ENCODE measurements around the gene MOV10. TPM values are rescaled to one million over a fixed set of nuclear protein-coding genes. Genes with fewer than 3 reads are reported as not detected.

MOV10 gene
- total RNA-seq, 4 donors from 2014 or later: 22.1 to 129 (median 76.9) TPM

DNA sequence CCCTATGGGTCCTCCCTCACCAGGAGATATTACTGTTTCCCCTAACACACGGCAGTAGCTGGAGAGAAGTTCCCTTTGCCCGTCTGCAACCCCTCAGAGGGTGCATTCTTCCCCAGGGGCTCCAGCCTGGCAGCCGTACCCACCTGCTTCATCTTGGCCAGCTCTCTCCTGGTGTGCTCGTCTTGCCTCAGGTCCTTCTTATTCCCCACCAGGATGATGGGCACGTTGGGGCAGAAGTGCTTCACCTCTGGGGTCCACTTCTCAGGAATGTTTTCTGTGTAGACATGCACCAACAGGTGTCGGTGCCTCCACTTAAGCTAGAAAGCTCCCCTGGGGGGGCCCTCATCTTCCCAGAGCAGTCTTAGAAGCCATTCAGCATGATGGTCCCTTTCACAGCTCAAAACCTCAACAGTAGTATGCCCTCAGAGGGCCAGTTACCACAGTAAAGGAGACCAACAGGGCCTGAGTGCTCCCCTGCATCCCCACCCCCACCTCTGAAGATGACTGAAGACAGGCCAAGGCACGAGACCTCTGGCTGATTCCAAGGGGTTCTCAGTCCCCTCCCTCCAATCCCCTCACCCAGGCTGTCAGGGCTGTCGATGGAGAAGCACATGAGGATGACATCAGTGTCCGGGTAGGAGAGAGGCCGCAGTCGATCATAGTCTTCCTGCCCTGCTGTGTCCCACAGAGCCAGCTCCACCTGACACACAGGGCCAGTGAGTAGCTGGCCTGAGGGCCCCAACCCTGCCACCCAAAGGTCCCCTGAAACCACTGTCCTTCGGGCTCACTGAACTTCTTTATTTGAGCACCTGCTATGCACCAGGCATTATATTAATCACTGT lies 28.2 kb downstream of the MOV10 start:
- WGBS, 2 donors (ENCODE audit: low coverage in 1 of 2): 85% methylated on average over 12 of the region's 12 CpGs; no CpG with 5 or more reads in 1 of the 2 donors
- Histone ChIP-seq H3K27ac (peak overlapping the region; percentile 99 to 100 (median 99)), H3K36me3 (no peaks in the 10 kb centered on the region), H3K4me1 (peaks cover 66 to 84% (median 71%) of the 10 kb centered on the region in 4 donors), H3K4me3 (no peak overlapping the region), H3K27me3 (no peaks in the 10 kb centered on the region), H3K9me3 (no peaks in the 10 kb centered on the region)
- TF ChIP-seq POLR2A (IDR thresholded peaks at IDR 0.05) (no peak), POLR2AphosphoS5 (IDR thresholded peaks at IDR 0.05) (no peak)
- TF ChIP-seq, protein P1, sequence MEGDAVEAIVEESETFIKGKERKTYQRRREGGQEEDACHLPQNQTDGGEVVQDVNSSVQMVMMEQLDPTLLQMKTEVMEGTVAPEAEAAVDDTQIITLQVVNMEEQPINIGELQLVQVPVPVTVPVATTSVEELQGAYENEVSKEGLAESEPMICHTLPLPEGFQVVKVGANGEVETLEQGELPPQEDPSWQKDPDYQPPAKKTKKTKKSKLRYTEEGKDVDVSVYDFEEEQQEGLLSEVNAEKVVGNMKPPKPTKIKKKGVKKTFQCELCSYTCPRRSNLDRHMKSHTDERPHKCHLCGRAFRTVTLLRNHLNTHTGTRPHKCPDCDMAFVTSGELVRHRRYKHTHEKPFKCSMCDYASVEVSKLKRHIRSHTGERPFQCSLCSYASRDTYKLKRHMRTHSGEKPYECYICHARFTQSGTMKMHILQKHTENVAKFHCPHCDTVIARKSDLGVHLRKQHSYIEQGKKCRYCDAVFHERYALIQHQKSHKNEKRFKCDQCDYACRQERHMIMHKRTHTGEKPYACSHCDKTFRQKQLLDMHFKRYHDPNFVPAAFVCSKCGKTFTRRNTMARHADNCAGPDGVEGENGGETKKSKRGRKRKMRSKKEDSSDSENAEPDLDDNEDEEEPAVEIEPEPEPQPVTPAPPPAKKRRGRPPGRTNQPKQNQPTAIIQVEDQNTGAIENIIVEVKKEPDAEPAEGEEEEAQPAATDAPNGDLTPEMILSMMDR (IDR thresholded peaks at IDR 0.05): no peak
- in situ Hi-C loops (cut with MboI; ENCODE audit: low pct_ligation_motif_present in 1 of 4, low pct_unique_long_range_greater_than_20kb in 1 of 4, low sequenced_read_pairs in 3 of 4): loop anchor here (10.0 to 25.0 kb wide), 3 partner anchors 78 to 360 kb away; partner anchors contain the start of genes CTTNBP2NL (in 4 of the 4) and LRIG2 (in 1 of the 4)
- DNase-seq: no peak
- intact Hi-C loops (cut with DNase I; ENCODE audit: low total_unique reads): no loop called here

GRCh38 chr1:112703706-112704105 lies 29.2 kb downstream of the MOV10 start:
- in situ Hi-C loops (cut with MboI; ENCODE audit: low pct_ligation_motif_present in 1 of 4, low pct_unique_long_range_greater_than_20kb in 1 of 4, low sequenced_read_pairs in 3 of 4): loop anchor here (10.0 to 25.0 kb wide), 3 partner anchors 79 to 359 kb away; partner anchors contain the start of genes CTTNBP2NL (in 4 of the 4) and LRIG2 (in 1 of the 4)
- Histone ChIP-seq H3K27ac (peak overlapping the region; percentile 99 to 100 (median 99)), H3K9me3 (no peaks in the 10 kb centered on the region), H3K36me3 (no peaks in the 10 kb centered on the region), H3K4me1 (peaks cover 61 to 78% (median 65%) of the 10 kb centered on the region in 4 donors), H3K4me3 (no peak overlapping the region), H3K27me3 (no peaks in the 10 kb centered on the region)
- 83 to 100% methylated on average over 1 to 8 of the region's 8 CpGs for WGBS, 2 donors (ENCODE audit: low coverage in 1 of 2)
- intact Hi-C loops (cut with DNase I; ENCODE audit: low total_unique reads): no loop called here
- TF ChIP-seq, protein P1 (IDR thresholded peaks at IDR 0.05): no peak
- TF ChIP-seq POLR2A (IDR thresholded peaks at IDR 0.05): no peak
- DNase-seq: no peak

GRCh38 chr1:112704391-112704933 lies 30.0 kb downstream of the MOV10 start:
- H3K36me3 ChIP-seq: no peaks in the 10 kb centered on the region
- peak overlapping the region; percentile 99 to 100 (median 99) for H3K27ac ChIP-seq
- DNase-seq: no peak
- intact Hi-C loops (cut with DNase I; ENCODE audit: low total_unique reads) (no loop called here), in situ Hi-C loops (cut with MboI; ENCODE audit: low pct_ligation_motif_present in 1 of 4, low pct_unique_long_range_greater_than_20kb in 1 of 4, low sequenced_read_pairs in 3 of 4) (loop anchor here (10.0 to 25.0 kb wide), 3 partner anchors 80 to 358 kb away; partner anchors contain the start of genes CTTNBP2NL (in 4 of the 4) and LRIG2 (in 1 of the 4))
- H3K27me3 ChIP-seq: no peaks in the 10 kb centered on the region
- 52 to 65% methylated on average over 2 to 6 of the region's 7 CpGs for WGBS, 2 donors (ENCODE audit: low coverage in 1 of 2)
- H3K4me3 ChIP-seq: peak overlapping the region in 3 of 4 donors; percentile 94 to 97 (median 97)
- TF ChIP-seq EP300 (IDR thresholded peaks at IDR 0.05; ENCODE audit: low read depth) (no peak), POLR2AphosphoS5 (IDR thresholded peaks at IDR 0.05) (no peak), POLR2A (IDR thresholded peaks at IDR 0.05) (no peak)
- TF ChIP-seq, protein P1 (IDR thresholded peaks at IDR 0.05): no peak
- H3K9me3 ChIP-seq: no peaks in the 10 kb centered on the region
- peaks cover 55 to 70% (median 57%) of the 10 kb centered on the region in 4 donors for H3K4me1 ChIP-seq

Measured in transverse colon (tissue), 4 donors.